HG03139 (cell line): Measurements from ENCODE around the gene ATP10B.
"Not testable (repeated sequence)": the region's sequence is repeated elsewhere in the genome, so short reads cannot be mapped to it uniquely, and the experiment has no call there.

Source experiments
- ATAC-seq: cut with Tn5 transposase; IDR thresholded peaks from one replicate; pipeline ENCODE4 v1.9.1; 2021; ENCODE audit not compliant: unreplicated experiment

Gene ATP10B, protein sequence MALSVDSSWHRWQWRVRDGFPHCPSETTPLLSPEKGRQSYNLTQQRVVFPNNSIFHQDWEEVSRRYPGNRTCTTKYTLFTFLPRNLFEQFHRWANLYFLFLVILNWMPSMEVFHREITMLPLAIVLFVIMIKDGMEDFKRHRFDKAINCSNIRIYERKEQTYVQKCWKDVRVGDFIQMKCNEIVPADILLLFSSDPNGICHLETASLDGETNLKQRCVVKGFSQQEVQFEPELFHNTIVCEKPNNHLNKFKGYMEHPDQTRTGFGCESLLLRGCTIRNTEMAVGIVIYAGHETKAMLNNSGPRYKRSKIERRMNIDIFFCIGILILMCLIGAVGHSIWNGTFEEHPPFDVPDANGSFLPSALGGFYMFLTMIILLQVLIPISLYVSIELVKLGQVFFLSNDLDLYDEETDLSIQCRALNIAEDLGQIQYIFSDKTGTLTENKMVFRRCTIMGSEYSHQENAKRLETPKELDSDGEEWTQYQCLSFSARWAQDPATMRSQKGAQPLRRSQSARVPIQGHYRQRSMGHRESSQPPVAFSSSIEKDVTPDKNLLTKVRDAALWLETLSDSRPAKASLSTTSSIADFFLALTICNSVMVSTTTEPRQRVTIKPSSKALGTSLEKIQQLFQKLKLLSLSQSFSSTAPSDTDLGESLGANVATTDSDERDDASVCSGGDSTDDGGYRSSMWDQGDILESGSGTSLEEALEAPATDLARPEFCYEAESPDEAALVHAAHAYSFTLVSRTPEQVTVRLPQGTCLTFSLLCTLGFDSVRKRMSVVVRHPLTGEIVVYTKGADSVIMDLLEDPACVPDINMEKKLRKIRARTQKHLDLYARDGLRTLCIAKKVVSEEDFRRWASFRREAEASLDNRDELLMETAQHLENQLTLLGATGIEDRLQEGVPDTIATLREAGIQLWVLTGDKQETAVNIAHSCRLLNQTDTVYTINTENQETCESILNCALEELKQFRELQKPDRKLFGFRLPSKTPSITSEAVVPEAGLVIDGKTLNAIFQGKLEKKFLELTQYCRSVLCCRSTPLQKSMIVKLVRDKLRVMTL (N-terminal part only)

DNA sequence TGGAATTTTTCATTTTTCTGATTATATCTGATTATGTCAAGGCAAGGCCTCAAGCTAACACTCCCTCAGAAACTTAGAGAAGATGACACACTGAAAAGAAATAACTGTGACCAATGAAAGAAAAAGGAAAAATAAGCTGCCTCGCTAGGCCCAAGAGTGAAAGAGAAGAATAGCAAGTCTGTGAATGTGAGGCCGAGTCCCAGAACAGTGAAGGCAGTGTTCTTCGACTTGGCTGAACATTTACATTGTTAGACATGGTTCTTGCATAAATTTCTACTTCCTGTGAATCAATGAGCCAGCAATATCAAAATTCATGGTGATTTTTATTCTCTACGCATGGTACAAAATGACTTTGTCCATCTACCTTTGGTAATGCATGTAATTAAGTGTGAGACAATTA lies at the start of gene ATP10B:
Gene ATP10B (minus strand): TSS at position 163 of the 400 bp plus-strand sequence. CDS start 164,137 bp downstream, outside the sequence.
- no peak for ATAC-seq

DNA sequence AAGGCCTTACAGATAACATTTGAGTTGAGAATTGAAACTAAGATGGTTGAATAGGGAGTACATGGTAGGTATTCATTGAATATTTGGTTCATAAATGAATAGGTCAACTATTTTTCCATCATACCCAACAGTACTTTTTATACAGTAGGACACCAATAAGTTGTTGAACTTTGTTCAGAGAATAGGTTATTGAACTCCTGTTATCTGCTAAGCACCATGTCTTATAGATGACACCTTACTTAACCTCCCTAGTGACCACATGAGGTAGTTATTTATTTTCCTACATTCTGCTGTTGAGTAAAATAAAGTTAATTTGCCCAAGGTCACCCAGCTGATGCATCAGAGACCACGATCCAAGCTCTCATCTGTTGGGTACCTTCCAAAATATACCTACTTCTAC lies 49.6 kb upstream of the ATP10B start:
- no peak for ATAC-seq

DNA sequence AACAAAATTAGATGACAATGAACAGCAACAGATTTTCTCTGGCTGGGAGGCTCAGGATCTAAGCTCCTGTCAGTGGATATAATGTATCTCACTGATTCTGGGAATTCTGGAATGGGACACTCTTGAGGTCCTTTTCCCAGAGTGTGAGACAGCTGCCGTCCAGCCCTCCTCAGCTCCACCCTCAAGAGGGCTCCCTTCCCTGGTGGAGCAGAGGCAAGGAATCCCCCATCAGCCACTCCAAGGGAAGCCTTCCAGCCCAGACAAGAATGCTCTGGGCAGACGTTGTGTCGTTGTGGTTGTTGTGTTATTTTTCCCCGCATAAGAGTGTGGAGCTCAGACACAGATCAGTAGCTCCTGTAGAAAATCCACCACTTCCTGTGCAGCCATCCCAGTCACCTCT lies 47.7 kb upstream of the ATP10B start:
- ATAC-seq: no peak

DNA sequence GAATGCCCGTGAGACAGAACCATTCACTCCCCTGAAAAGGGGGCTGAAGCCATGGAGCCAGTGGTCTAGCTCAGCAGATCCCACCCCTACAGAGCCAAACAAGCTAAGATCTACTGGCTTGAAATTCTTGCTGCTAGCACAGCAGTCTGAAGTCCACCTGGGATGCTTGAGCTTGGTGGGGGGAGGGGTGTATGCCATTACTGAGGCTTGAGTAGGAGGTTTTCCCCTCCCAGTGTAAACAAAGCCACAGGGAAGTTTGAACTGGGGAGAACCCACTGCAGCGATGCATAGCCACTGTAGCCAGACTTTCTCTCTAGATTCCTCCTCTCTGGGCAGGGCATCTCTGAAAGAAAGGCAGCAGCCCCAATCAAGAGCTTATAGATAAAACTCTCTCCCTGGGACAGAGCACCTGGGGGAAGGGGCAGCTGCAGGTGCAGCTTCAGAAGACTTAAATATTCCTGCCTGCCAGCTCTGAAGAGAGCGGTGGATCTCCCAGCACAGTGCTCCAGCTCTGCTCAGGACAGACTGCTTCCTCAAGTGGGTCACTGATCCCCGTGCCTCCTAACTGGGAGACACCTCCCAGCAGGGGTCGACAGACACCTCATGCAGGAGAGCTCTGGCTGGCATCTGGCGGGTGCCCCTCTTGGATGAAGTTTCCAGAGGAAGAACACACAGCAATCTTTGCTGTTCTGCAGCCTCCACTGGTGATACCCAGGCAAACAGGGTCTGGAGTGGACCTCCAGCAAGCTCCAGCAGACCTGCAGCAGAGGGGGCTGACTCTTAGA lies 41.4 kb upstream of the ATP10B start:
- ATAC-seq: not testable (repeated sequence)

DNA sequence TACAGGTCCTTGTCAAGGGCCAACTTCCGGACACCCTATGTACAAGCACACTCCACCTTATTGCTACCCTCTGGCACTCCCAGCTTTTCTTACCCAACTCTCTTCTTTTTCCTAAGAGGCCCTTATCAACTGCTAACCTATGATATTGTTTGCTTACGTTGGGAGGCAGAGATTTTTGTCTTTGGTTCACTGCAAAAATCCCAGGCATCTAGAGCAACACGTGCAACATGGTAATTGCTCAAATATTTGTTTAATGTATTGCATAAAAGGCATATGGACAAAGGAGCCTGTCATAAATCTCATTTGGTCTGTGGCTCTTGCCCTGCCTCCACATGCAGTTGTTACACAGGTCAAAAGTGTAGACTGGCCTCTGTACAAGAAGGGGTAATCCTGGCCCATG lies 35.8 kb upstream of the ATP10B start:
- no peak for ATAC-seq

DNA sequence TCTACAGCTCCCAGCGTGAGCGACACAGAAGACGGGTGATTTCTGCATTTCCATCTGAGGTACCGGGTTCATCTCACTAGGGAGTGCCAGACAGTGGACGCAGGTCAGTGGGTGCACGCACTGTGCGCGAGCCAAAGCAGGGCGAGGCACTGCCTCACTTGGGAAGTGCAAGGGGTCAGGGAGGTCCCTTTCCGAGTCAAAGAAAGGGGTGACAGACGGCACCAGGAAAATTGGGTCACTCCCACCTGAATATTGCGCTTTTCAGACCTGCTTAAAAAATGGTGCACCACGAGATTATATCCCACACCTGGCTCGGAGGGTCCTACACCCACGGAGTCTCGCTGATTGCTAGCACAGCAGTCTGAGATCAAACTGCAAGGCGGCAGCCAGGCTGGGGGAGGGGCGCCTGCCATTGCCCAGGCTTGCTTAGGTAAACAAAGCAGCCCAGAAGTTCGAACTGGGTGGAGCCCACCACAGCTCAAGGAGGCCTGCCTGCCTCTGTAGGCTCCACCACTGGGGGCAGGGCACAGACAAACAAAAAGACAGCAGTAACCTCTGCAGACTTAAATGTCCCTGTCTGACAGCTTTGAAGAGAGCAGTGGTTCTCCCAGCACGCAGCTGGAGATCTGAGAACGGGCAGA lies 21.7 kb upstream of the ATP10B start:
- ATAC-seq: not testable (repeated sequence)

DNA sequence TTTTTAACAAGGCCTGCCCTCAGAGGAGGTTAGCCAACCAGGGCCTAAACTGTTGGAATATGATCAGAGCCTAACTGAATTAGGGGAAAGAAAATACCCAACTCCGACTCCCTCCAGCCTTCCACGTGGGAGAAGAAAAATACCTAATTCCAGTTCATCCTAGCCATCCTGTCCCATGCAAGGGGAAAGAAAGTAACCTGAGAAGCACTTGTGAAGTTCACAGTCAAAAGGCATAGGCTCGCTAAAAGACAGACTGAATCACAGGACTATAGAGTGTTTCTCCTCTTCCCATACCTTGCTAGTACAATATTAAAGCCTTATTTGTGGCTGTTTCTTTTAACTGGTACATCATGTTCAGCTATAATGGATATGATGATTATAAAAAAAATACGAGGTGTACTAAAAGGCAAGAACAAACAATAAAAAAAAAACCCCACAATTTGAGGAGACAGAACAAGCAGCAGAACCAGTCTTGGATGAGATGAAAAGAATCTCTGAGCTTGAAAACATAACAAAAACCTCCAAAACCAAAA lies 18.0 kb upstream of the ATP10B start:
- ATAC-seq: no peak

DNA sequence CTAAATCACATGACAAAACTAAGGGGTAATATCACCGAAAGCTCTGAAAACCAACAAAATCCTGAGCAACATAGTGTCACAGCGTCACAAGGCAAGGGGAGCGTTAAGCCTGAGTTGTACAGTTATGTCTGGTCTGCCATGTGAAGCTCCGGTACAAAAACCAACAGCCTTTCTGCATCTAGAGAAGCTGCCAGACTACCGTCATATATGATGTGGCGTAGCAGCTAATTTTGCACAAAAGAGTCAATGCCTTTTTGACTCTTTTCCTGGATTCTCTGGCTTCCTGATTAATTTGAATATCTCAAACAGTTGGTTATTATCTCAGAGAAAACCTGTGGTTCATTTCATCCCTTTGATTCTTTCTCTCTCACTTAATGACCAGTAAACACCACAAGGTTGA lies 16.0 kb upstream of the ATP10B start:
- no peak for ATAC-seq

DNA sequence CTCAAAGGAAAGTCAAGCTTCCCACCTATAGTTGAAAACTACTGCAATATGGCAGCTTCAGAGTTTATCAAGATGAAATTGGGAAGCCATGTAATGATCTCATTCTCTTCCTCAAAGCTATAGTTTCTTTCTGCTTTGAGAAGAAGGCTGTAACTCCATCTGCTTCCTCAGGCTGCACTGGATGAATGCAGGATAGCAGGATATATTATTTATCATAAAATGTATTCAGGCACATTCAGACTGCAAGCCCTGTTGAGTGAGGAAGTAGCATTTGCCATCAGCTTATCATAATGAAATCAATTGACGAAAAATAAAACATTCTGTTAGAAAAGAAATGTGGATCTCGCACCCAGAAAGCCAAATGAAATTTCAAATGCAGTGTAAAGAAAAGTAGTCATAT lies 560 bp downstream of the ATP10B start:
- no peak for ATAC-seq

DNA sequence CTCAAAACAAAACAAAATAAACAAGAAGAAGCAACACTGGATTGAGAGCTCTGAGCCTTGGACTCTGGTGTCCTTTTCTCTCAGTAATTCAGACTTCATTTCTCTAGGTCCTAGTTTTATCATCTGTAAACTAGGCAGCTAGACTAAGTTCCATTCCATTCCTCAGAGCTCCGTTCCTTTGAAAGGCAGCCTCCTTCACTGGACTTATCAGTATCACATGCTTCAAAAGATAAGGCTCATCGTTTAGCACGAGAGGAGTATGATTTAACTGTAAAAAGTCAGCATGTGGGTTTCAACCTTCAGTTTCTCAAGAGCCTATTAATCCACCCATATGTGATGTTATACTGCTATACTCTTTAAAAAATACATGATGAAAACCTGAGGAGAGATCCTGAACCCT lies 1.6 kb downstream of the ATP10B start:
- ATAC-seq: no peak

DNA sequence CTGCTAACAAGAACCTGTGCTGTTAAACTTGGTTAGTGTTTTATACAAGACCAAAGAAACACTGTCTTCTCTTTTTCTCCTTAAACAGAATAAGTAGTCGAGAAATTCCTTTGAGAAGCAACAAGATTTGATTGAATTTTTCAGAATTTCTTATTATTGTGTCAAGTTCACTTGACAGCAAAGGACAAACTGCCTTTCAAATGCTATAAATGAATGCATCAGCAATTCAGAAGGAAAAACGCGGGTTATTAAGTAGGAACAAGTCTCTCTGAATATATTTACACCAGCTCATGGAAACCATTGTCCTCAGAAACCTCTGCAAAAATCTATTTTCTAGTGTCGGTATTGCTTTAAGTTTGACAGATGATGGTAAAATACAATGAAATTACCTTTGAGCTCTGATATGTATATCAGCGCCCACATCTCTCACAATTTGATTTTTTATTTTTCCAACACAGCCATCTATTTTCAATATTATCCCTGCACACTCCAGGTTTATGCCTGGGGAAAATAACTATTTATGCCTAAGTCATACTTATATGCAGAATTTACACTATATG lies 4.4 kb downstream of the ATP10B start:
- no peak for ATAC-seq

DNA sequence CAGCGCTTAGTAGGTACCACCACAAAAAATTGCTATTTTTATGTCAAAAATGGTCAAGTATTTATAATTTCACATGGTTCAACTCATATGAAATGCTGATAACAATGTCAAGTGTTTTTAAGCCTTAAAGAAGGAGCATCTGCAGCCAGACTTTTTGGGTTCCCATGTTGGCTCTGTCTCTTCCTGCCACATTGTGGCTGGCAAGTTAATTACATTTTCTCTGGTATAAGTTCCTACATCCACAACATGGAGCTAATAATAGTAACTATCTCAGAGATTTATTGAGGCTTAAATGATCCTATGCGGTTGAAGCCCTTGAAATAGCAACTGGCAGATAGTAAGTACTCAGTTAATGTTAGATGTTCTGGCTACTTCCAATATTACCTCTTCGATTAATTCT lies 5.4 kb downstream of the ATP10B start:
- no peak for ATAC-seq

DNA sequence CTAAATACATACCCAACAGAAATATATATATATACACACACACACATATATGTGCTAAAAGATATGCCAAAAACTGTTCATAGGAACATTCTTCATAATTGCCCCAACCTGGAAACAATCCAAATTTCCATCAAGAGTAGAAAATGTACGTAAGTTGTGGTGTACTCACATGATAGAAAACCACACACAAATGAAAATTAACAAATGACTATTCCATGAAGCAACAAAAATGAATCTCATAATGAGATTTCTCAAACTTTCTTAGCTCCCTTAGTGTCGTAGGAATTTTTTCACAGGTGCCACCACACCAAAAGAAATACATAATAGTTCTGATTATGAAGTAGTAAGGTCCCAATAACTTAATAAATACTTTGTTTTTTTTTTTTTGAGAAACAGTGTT lies 7.8 kb downstream of the ATP10B start:
- no peak for ATAC-seq

DNA sequence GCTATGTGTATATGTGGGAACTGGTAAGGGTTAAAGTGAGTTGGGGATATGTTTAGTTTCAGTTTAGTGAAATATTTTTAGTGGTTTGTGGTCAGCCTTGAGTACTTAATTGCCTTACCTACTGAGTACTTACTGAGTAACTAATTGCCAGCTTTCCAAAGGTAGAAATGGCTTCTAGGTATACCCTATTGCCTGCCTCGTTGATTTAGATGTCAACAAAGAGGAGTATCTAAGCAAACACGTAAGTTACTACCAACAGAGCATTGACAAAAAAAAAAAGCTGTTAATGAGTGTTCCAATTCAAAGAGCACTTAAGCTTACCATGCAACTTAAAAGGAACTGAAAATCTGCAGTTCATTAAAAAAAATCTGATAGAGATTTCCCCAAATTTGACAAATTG lies 8.8 kb downstream of the ATP10B start:
- peak; percentile 98 for ATAC-seq

DNA sequence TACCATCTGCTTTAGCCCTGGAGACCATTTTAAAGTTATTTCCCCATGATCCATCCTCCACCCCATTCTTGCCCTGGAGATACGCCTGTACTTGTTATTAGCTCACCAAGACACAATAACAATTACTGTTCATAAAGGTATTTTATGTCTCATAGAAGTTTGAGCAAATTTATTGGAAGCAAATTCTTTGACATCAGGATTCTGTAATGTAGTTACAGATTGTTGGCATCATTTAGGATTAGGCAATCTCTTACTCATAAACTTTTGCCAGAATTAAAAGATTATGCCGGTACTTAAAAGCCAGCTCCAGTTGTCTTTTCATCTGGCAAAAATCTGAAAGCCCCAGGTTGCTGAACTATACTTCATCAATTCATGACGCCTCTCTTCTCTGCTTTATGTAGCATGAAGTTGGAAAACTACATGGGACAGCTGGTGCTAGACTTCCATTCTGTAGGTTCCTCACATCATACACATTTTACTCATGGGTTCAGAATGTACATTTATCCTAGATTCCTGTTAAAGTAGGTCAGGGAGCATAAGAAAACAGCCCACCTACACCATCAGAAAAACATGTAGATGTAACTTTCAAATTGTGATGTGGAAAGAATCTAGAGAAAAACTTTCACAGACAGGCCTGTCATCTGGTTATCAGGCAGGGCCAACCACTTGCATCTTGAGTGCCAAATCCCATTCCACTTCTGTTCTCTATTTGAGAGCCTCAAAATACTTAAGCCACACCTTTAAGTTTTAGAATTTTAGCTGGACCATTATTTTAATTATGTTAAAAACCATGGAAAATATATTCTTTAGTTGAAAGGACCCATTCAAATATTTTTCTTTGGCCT lies 14.0 kb downstream of the ATP10B start:
- no peak for ATAC-seq

DNA sequence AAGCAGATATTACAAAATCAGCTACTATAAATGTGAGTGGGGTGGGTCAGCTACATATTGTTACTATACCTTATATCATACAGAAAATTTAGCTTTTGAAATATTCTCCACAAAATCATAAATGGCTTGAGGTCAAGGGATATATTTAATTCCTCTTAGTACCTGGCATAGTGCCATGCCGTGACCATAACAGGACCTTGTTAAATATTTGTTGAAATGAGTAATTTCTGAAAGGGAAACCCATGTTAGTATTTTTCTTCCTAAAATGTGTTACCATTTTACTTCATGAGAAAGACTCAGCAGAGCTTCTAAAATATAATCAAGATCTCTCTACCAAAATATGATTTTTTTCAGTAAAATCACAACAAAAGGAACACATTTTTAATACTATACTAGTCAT lies 14.8 kb downstream of the ATP10B start:
- no peak for ATAC-seq

DNA sequence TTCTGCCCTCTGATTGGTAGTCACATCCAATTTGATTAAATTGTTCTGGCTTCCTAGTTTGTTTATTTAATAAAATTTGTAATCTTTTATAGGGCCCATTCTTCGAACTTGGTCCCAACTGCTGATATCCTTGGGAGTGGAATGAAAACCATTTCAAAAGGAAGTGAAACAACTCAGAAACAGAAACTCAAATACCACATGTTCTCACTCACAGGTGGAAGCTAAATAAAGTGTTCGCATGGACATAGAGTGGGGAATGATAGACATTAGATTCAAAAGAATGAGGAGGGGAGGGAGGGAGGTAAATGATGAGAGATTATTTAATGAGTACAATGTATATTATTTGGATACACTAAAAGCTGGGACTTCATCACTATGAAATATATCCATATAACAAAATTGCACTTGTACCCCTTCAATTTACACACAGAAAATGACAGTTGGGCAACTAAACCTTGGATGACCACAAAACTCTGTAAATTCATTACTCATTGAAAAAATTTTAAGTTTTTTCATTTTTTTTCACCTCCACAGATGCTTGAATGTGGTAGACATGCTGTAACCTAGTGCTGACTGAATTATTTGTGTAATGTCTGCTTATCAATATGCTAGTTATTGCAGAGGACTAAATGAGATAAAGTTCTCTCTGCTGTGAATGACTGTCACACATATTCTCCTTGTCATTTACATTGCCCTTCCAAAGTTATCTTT lies 16.0 kb downstream of the ATP10B start:
- peak; percentile 56 for ATAC-seq

DNA sequence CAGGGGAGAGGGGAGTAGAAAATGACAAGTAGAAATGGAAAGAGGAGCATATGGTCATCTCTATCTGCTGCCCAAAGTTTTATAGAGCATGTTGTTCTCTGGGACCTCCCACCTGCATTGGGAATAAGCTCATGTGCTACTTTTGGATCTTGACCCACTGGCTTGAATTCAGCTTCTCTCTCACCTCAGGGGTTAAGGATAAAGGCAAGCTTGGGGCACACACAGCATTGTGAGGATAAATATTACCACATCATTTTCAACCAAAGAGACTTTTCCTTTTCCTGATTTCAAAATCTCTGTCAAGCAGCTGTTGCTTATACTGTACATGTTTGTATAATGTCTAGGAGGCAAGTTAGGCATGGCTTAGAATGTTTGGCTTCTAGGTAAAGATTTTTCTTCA lies 16.6 kb downstream of the ATP10B start:
- peak; percentile 14 for ATAC-seq
